ENCODE measurements around the gene OPALIN. TPM values are rescaled to one million over a fixed set of nuclear protein-coding genes. Genes with fewer than 3 reads are reported as not detected.
"Not testable (repeated sequence)": the region's sequence is repeated elsewhere in the genome, so short reads cannot be mapped to it uniquely, and the experiment has no call there.

Gene OPALIN
- total and polyA plus RNA-seq, 5 experiments from 2014 or later, result not detected

DNA sequence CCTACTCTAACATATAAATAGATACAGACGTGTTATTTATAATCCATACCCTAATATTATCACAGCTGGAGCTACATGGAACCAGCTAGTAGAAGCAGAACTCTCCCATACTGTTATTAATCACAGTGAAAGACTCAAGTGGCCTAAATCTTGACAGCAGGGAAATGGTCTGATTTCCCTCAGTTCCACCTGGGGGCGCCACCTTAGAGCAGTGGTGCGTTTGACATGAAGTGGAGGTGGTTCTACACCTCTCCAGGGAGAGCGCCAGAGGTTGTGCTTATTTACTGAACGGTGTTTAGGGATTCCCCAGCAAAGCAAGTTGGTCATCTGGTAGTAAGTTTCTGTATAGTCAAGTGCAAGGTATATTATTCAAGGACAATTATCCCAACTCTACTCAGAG is 37.0 kb downstream of the OPALIN start:
- Mint-ChIP-seq H3K27me3 (peaks cover 0 to 3% (median 0%) of the 10 kb centered on the region in 5 donors), H3K36me3 (no peaks in the 10 kb centered on the region), H3K4me1 (peaks cover 0 to 2% (median 0%) of the 10 kb centered on the region in 4 donors), H3K9me3 (no peaks in the 10 kb centered on the region), H3K4me3 (no peak overlapping the region), H3K27ac (no peak overlapping the region)
- DNase-seq (no peak), ATAC-seq (no peak)
- POLR2A ChIA-PET, result no interaction called here

DNA sequence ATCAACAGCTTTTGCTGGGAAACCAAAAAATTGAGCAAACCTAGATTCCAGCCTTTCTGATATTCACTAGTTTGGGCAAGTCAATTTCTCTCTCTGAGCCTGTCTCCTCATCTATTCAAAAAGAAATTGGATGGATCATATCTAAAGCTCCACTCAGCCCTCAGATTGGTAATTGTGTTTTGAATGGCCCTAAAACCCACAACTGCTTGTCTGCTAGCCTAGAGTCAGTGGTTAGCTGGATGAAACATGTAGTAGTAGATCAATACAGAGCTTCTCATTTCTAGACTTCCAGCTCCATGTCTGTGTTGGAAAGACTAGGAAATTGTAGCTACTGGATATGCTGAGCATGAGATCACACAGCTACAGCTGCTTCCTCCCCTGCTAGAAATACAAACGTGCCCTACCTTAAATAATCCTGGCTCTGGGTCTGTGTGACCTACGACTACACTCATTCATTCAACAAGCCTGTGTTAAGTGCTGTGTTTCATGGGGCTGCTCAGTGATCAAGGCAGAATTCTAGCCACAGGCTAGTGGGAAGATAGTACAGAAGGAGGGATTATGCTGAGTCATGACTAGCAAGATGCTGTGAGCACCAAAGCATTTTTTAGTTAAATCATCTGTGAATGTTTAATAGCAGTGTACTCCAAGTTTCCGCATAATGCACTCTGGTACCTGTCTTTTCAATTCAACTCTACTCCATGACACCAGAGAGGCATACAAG is 38.9 kb downstream of the OPALIN start:
- Mint-ChIP-seq H3K27me3 (peaks cover 0 to 10% (median 7%) of the 10 kb centered on the region in 5 donors), H3K4me1 (peaks cover 0 to 3% (median under 1%) of the 10 kb centered on the region in 4 donors), H3K36me3 (no peaks in the 10 kb centered on the region), H3K27ac (no peak overlapping the region), H3K4me3 (no peak overlapping the region), H3K9me3 (no peaks in the 10 kb centered on the region)
- DNase-seq (no peak), ATAC-seq (no peak)
- POLR2A ChIA-PET, result no interaction called here

DNA sequence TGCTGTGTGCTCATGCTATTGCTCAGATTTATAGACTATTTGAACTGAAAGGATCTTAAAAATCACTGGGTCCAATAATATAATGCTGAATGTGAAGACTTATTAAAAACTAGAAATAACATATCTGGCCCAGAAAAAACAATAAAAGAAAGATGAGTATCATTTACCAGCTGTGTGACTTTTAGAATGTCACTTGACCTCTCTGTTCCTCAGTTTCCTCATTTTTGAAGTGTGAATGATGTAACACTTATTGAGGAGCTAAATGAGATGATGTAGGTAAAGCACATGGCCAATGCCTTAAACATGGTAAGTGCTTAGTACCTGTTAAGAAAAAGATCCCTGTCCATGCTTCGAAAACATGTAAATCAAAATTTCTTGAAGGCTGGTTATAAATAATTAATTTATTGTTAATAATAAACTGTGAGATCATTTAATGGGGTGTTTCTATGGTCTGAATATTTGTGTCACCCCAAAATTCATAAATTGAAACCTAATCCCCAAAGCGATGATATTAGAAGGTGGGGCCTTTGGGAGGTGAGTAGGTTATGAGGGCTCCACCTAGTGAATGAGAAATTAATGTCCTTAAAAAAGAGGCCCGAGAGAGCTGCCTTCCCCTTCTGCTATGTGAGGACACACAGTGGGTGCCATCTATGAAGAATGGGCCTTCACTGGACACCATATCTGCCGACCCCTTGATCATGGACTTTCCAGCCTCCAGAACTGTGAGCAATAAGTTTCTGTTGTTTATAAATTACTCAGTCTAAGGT is 41.6 kb downstream of the OPALIN start:
- Mint-ChIP-seq H3K4me3 (no peak overlapping the region), H3K9me3 (no peaks in the 10 kb centered on the region)
- POLR2A ChIA-PET, result no interaction called here

DNA sequence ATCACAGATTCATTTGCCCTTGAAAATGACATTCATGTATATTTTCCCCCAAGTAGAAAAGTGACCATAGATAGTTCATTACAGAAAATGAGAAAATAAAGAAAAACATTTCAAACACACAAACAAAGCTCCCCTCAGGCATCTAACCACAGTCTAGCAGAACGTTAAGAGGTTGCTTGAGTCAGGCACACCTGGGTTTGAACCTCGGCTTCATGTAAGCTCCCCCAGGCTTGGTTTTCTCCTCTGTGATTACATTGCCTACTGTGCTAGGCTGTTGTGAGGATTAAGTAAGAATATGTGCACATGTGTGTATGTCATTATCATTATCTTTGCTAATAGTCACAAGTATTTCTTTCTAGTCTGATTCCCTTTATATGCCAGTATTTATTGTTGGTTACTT is 45.5 kb downstream of the OPALIN start:
- Mint-ChIP-seq H3K4me1 (peaks cover 0 to 4% (median 2%) of the 10 kb centered on the region in 4 donors), H3K9me3 (no peaks in the 10 kb centered on the region), H3K27ac (peak overlapping the region in 2 of 10 donors; percentile 25 to 36), H3K4me3 (no peak overlapping the region), H3K36me3 (no peaks in the 10 kb centered on the region), H3K27me3 (peaks cover 0 to 10% (median 5%) of the 10 kb centered on the region in 5 donors)
- ATAC-seq, result no peak
- POLR2A ChIA-PET, result no interaction called here
- DNase-seq, result no peak

More for the DNA sequence above, 41.6 kb downstream of the OPALIN start:
- no peak for DNase-seq
- Mint-ChIP-seq H3K36me3 (no peaks in the 10 kb centered on the region), H3K27me3 (peaks cover 0 to 10% (median 7%) of the 10 kb centered on the region in 5 donors), H3K4me1 (peaks cover 0 to 3% (median under 1%) of the 10 kb centered on the region in 4 donors), H3K27ac (no peak overlapping the region)
- no peak for ATAC-seq

DNA sequence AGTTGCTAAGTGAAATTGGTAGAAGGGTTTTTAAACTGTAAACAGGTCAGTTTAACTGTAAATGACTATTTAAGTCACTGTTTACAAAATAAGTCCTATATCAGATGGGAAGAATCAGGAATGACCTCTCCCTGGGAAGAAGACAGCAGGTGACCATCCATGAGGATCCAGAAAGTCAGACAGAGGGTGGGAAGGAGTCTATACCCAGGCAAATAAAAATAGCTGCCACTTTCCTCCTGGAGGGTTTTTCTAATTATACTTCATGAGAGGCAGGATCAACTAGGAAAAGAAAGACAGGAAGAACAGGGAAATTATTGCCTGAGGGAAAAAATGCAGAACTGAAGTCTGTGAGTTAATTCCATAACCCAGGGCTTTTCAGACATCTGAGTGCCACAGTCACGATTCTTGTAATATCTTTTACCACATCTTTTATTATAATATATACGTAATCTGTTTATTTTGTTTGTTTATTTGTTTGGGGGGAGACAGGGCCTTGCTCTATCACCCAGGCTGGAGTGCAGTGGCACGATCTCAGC is 47.6 kb downstream of the OPALIN start:
- POLR2A ChIA-PET, result no interaction called here
- ATAC-seq, result no peak
- H3K9me3 Mint-ChIP-seq, result no peaks in the 10 kb centered on the region
- no peak for DNase-seq
- H3K4me3 Mint-ChIP-seq, result no peak overlapping the region
- peaks cover 0 to 10% (median 4%) of the 10 kb centered on the region in 5 donors for H3K27me3 Mint-ChIP-seq
- H3K36me3 Mint-ChIP-seq, result no peaks in the 10 kb centered on the region
- H3K4me1 Mint-ChIP-seq, result peaks cover 7 to 13% (median 10%) of the 10 kb centered on the region in 4 donors
- no peak overlapping the region for H3K27ac Mint-ChIP-seq

DNA sequence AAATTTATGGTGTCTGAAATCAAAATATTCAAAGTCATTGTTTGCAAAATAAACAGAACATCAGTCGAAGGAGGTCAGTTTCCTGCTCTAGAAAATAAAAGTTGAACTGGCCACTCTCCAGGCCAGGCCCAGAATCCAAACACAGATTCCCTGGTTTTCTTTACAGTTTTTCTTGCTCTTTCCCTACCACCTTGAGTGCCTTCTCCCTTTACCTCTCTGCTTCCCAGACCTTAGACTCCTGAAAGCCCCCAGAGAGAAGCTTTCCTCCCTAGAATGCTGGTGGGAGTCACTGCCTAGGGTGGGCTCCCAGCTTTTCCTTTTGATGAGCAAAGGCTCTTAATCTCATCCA is 48.5 kb downstream of the OPALIN start:
- DNase-seq (no peak), ATAC-seq (no peak)
- H3K27ac Mint-ChIP-seq, result no peak overlapping the region
- no peak overlapping the region for H3K4me3 Mint-ChIP-seq
- no peaks in the 10 kb centered on the region for H3K9me3 Mint-ChIP-seq
- POLR2A ChIA-PET, result no interaction called here
- H3K4me1 Mint-ChIP-seq, result peaks cover 10 to 19% (median 16%) of the 10 kb centered on the region in 4 donors
- H3K27me3 Mint-ChIP-seq, result peaks cover 0 to 7% (median 0%) of the 10 kb centered on the region in 5 donors
- no peaks in the 10 kb centered on the region for H3K36me3 Mint-ChIP-seq

DNA sequence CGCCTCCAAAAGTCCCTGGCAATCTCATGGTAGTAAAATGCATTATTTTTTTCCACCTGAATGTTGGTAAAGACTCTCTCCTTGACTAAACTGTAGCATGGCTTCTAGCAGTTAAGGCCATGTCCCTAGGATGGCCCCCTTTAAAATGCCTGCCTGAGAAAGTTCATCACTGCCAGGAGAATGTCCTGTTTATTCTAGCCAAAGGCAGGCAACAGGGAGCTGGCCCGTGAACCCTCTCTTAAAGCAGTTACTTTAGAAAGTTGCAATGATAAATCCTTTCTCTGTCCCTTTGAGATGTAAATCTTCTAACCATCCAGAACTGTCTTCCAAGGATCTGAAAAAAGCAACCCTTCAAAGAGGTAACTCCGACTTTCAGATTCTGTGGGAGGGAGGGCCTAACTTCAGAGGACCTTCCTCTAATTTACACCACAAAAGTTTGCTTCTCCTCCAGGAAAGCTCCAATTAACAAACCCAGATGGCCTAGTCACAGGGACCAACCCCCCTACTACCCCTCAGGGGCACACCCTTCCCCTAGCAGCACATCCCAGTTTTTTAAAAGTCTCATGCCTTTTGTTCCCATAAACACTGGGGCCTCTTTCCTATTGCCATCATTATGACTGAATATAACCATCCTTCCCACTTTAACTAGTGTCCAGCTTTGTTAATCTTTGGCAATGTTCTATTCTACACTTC is 49.0 kb downstream of the OPALIN start:
- POLR2A ChIA-PET, result no interaction called here
- Mint-ChIP-seq H3K27ac (no peak overlapping the region), H3K9me3 (no peaks in the 10 kb centered on the region), H3K36me3 (no peaks in the 10 kb centered on the region), H3K4me3 (no peak overlapping the region), H3K4me1 (peaks cover 10 to 23% (median 16%) of the 10 kb centered on the region in 4 donors), H3K27me3 (peaks cover 0 to 7% (median 3%) of the 10 kb centered on the region in 5 donors)
- DNase-seq (no peak), ATAC-seq (no peak)

DNA sequence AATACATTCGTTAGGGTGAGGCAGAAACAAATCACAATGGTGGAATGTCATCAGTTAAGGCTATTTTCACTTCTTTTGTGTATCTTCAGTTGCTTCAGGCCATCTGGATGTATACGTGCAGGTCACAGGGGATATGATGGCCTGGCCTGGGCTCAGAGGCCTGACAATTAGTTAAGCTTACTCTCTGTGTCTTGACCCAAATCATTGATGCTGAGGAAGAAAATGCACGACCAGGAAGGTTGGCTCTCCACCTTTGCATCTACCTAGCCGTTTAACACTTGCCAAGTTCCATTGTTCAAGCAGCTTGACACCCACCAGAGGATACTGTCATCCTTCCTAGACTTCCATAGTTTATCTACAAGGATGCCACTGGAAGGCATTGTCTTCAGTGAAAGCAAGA is 49.9 kb downstream of the OPALIN start:
- Mint-ChIP-seq H3K27me3 (peaks cover 0 to 12% (median 3%) of the 10 kb centered on the region in 5 donors), H3K4me1 (peaks cover 12 to 32% (median 20%) of the 10 kb centered on the region in 4 donors)
- H3K27ac Mint-ChIP-seq, H3K9me3 Mint-ChIP-seq, DNase-seq, POLR2A ChIA-PET, H3K4me3 Mint-ChIP-seq, H3K36me3 Mint-ChIP-seq, ATAC-seq: not testable (repeated sequence)

DNA sequence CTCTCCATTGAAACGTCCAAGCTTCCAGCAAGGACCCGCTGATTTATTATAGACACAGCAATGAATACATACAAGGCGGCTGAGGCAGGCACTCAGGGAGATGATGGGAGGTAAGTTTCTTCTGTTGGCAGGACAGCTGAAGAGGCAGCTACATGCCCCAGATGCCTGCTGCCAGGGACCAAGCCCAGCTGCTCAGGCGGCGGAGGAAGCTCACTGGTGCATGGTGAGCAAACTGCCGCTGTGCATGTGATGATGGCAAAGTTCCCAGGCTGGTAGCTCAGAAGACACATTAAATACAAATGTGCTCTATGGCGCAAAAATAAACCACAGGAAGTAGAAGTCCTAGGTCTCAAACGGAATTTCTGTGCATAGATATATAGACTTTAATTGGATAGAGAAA is 52.3 kb downstream of the OPALIN start:
- peaks cover 12 to 46% (median 24%) of the 10 kb centered on the region in 4 donors for H3K4me1 Mint-ChIP-seq
- DNase-seq, result peak in 7 of 10 donors; percentile 6 to 32 (median 22)
- peak overlapping the region in 8 of 10 donors; percentile 29 to 85 (median 61) for H3K27ac Mint-ChIP-seq
- peak; percentile 69 to 77 for ATAC-seq
- H3K36me3 Mint-ChIP-seq, result peaks cover 0 to 5% (median 0%) of the 10 kb centered on the region in 3 donors
- no peaks in the 10 kb centered on the region for H3K9me3 Mint-ChIP-seq
- POLR2A ChIA-PET, result interaction anchor here (1.1 to 1.2 kb wide), 2 partner anchors 11 to 77 kb away, joined by 3 to 4 read pairs; no protein-coding TSS in a partner anchor
- peaks cover 0 to 13% (median 3%) of the 10 kb centered on the region in 5 donors for H3K27me3 Mint-ChIP-seq
- H3K4me3 Mint-ChIP-seq, result peak overlapping the region; percentile 8 to 63 (median 40)

DNA sequence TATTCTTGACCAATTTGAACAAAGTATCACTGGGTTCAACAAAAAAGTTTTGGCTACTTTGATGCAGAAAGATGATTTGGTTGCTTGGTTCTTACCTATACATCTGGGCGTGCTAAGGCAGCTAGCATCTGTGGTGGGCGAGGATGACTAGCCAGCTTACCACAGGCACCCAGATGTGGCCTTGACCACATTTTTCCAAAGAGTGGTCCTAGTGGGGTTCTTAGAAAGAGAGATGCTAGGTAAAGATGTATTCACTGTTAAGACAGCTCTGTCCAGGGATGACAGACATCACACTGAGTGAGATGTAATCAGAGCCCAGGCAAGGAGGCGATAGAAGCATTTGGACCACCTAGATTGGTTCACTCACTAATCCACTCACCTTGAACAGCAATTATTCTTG is 53.8 kb downstream of the OPALIN start:
- Mint-ChIP-seq H3K4me3 (no peak overlapping the region), H3K27ac (no peak overlapping the region), H3K36me3 (peaks cover 0 to 5% (median 0%) of the 10 kb centered on the region in 3 donors), H3K9me3 (peaks cover 0 to under 1% (median 0%) of the 10 kb centered on the region in 9 donors), H3K27me3 (peaks cover 0 to 13% (median 3%) of the 10 kb centered on the region in 5 donors), H3K4me1 (peaks cover 25 to 61% (median 39%) of the 10 kb centered on the region in 4 donors)
- DNase-seq, result no peak
- POLR2A ChIA-PET, result no interaction called here
- ATAC-seq, result no peak

DNA sequence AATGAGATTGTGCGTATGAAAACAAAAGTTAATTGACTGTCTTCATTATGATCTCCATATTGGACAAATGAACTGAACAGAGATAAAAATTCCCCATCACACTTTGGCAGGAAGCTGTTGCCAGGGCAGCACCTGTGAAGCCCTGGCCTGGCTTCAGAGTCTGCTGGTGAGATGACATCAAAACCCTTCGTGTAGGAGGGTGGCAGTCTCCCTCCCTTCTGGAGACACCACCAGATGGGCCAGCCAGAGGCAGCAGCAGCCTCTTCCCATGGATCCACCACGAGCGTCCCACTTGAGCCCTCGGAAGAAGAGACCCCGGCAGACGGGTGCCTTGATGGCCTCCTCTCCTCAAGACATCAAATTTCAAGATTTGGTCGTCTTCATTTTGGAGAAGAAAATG is 54.6 kb downstream of the OPALIN start, which contains the start of gene DNTT:
DNTT (plus strand) TSS at position 205 of the 400 bp plus-strand sequence; CDS start at position 269, 64 bp downstream.
- H3K27me3 Mint-ChIP-seq, result peaks cover 0 to 13% (median 3%) of the 10 kb centered on the region in 5 donors
- H3K9me3 Mint-ChIP-seq, result peaks cover 0 to 9% (median 0%) of the 10 kb centered on the region in 9 donors
- DNase-seq (no peak), ATAC-seq (no peak)
- H3K27ac Mint-ChIP-seq, result peak within 1 kb of the TSS in 2 of 10 donors; percentile 20 to 41
- POLR2A ChIA-PET, result no interaction called here
- peak within 1 kb of the TSS in 1 of 10 donors; percentile 16 for H3K4me3 Mint-ChIP-seq
- H3K36me3 Mint-ChIP-seq, result peaks cover 0 to 5% (median 0%) of the 10 kb centered on the region in 3 donors
- peaks cover 29 to 68% (median 47%) of the 10 kb centered on the region in 4 donors for H3K4me1 Mint-ChIP-seq

DNA sequence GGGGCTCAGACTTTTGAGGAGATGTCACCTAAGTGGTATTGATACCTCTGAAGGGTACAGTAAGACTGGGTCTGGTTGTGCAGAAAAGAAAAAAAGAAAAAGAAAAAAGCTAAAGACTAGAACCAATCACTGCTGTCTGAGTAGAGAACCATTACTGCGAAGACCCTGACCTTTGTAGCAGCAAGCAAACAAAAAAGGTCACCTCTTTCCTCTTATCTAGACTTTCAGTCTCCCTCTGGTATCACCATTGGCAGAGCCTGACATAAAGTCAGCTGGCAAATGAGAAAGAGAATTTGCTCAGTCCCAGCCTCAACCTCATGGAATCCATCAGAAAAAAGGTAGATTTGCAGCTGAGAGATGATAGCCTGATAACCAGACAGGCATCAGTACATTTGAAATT is 57.2 kb downstream of the OPALIN start:
- DNase-seq, result no peak
- Mint-ChIP-seq H3K4me1 (peaks cover 40 to 76% (median 61%) of the 10 kb centered on the region in 4 donors), H3K27me3 (peaks cover 0 to 8% (median 2%) of the 10 kb centered on the region in 5 donors), H3K27ac (peak overlapping the region in 4 of 10 donors; percentile 44 to 98 (median 76)), H3K4me3 (no peak overlapping the region), H3K9me3 (peaks cover 0 to 12% (median 0%) of the 10 kb centered on the region in 9 donors), H3K36me3 (peaks cover 0 to 5% (median 0%) of the 10 kb centered on the region in 3 donors)
- no peak for ATAC-seq
- POLR2A ChIA-PET, result interaction anchor here (0.7 to 1.1 kb wide), 2 partner anchors 14 to 172 kb away, joined by 3 read pairs; partner anchors contain the start of gene ZNF518A
